Osteoblast (primary cell): Measurements from ENCODE around the gene SCYGR7. TPM values are rescaled to one million over a fixed set of nuclear protein-coding genes. Genes with fewer than 3 reads are reported as not detected.
"Not testable (repeated sequence)": the region's sequence is repeated elsewhere in the genome, so short reads cannot be mapped to it uniquely, and the experiment has no call there.

Experiments
- DNase-seq: peaks from one replicate; pipeline ENCODE4 v3.0.0; 2011; ENCODE audit warnings: low spot score, mixed read lengths; ENCODE audit not compliant: insufficient read length; ENCODE audit errors: missing footprints
- H2AFZ ChIP-seq: 2 replicates; pipeline ENCODE4 v1.6.0; 2011; ENCODE audit warnings: mild to moderate bottlenecking, low read length
- H3K27ac ChIP-seq: 2 replicates; pipeline ENCODE4 v1.5.1; 2011; ENCODE audit warnings: mild to moderate bottlenecking, low read depth, low read length, moderate library complexity
- H3K27me3 ChIP-seq: 2 replicates; pipeline ENCODE4 v1.6.0; 2012; ENCODE audit warnings: mild to moderate bottlenecking, control low read depth, inconsistent platforms, low read length, moderate library complexity; ENCODE audit not compliant: insufficient read depth
- H3K36me3 ChIP-seq: 2 replicates; pipeline ENCODE4 v1.5.1; 2011; ENCODE audit warnings: mild to moderate bottlenecking, low read length, control low read depth, moderate library complexity; ENCODE audit not compliant: insufficient read depth
- H3K4me1 ChIP-seq: 2 replicates; pipeline ENCODE4 v1.5.1; 2011; ENCODE audit warnings: mild to moderate bottlenecking, low read length, control low read depth, moderate library complexity; ENCODE audit not compliant: insufficient read depth
- H3K4me2 ChIP-seq: 2 replicates; pipeline ENCODE4 v1.6.0; 2011; ENCODE audit warnings: mild to moderate bottlenecking, low read length; ENCODE audit not compliant: insufficient read depth
- H3K4me3 ChIP-seq: fragments of 200-600 bp; sonication (generic); 3 replicates; pipeline ENCODE4 v1.5.1; 2012; ENCODE audit warnings: mild to moderate bottlenecking, low read length, inconsistent platforms; ENCODE audit not compliant: insufficient read depth
- H3K79me2 ChIP-seq: 2 replicates; pipeline ENCODE4 v1.6.0; 2012; ENCODE audit warnings: mild to moderate bottlenecking, low read length, control low read depth, inconsistent platforms; ENCODE audit not compliant: insufficient read depth
- H3K9me3 ChIP-seq: 2 replicates; pipeline ENCODE4 v1.5.1; 2011; ENCODE audit warnings: low read depth, low read length, control low read depth
- H4K20me1 ChIP-seq: 2 replicates; pipeline ENCODE4 v1.6.0; 2012; ENCODE audit warnings: mild to moderate bottlenecking, low read length, control low read depth; ENCODE audit not compliant: insufficient read depth
- total RNA-seq: library from RNA; depleted of rRNA; stranded (reverse); fragments of >200 nt; gene quantifications from 2 replicates; pipeline ENCODE4 v1.2.3, GENCODE V29; 2012
- TF ChIP-seq, protein P1 (sequence below): IDR thresholded peaks from 2 replicates; pipeline ENCODE4 v1.5.1; 2011; ENCODE audit warnings: mild to moderate bottlenecking, low read depth, low read length, moderate library complexity; ENCODE audit errors: extremely low read depth

SCYGR7 gene
- total RNA-seq, 1 donor = not detected

DNA sequence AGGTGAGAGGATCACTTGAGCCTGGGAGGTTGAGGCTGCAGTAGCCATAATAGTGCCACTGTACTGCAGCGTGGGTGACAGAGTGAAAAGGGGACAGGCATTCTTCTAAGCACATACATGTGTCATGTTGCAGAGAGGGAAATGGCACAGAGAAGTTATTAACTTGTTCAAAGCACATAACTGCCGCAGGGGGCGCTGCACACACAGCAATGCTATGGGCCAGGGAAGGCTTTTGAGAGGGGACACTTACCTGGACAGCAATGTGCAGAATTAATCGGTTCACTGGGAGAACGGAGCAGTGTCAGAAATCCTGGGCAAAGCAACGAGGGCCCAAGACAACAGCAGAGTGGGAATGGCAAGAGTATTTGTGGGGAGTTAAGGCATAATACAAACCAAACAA lies 19.9 kb downstream of the SCYGR7 start:
- Histone ChIP-seq H2AFZ (no peak overlapping the region), H4K20me1 (no peaks in the 10 kb centered on the region), H3K9me3 (no peaks in the 10 kb centered on the region), H3K4me1 (no peaks in the 10 kb centered on the region), H3K4me3 (no peak overlapping the region), H3K79me2 (no peaks in the 10 kb centered on the region), H3K27me3 (no peaks in the 10 kb centered on the region), H3K27ac (no peak overlapping the region), H3K4me2 (no peak overlapping the region), H3K36me3 (no peaks in the 10 kb centered on the region)
- no peak for DNase-seq
- TF ChIP-seq, protein P1, sequence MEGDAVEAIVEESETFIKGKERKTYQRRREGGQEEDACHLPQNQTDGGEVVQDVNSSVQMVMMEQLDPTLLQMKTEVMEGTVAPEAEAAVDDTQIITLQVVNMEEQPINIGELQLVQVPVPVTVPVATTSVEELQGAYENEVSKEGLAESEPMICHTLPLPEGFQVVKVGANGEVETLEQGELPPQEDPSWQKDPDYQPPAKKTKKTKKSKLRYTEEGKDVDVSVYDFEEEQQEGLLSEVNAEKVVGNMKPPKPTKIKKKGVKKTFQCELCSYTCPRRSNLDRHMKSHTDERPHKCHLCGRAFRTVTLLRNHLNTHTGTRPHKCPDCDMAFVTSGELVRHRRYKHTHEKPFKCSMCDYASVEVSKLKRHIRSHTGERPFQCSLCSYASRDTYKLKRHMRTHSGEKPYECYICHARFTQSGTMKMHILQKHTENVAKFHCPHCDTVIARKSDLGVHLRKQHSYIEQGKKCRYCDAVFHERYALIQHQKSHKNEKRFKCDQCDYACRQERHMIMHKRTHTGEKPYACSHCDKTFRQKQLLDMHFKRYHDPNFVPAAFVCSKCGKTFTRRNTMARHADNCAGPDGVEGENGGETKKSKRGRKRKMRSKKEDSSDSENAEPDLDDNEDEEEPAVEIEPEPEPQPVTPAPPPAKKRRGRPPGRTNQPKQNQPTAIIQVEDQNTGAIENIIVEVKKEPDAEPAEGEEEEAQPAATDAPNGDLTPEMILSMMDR = peak; percentile 48

DNA sequence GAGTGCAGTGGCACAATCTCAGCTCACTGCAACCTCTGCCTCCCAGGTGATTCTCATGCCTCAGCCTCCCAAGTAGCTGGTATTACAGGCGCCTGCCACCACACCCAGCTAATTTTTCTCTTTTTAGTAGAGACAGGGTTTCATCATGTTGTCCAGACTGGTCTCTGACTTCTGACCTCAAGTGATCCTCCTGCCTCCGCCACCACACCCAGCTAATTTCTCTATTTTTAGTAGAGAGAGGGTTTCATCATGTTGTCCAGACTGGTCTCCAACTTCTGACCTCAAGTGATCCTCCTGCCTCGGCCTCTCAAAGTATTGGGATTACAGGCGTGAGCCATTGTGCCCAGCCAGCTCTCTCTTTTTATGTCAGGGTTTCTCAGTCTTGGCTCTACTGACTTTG lies 28.1 kb downstream of the SCYGR7 start:
- H3K4me1 ChIP-seq, H3K36me3 ChIP-seq, H3K27ac ChIP-seq, H3K4me3 ChIP-seq, H3K79me2 ChIP-seq, H4K20me1 ChIP-seq, H3K27me3 ChIP-seq, DNase-seq, H2AFZ ChIP-seq, H3K9me3 ChIP-seq, H3K4me2 ChIP-seq: not testable (repeated sequence)

GRCh38 chr2:227759411-227760118 lies 31.4 kb downstream of the SCYGR7 start:
- no peak for DNase-seq
- no peak overlapping the region for H3K4me2 ChIP-seq
- no peaks in the 10 kb centered on the region for H3K27me3 ChIP-seq
- no peaks in the 10 kb centered on the region for H4K20me1 ChIP-seq
- H3K79me2 ChIP-seq = no peaks in the 10 kb centered on the region
- H3K4me1 ChIP-seq = no peaks in the 10 kb centered on the region
- no peaks in the 10 kb centered on the region for H3K36me3 ChIP-seq
- H2AFZ ChIP-seq = peak overlapping the region; percentile 5
- H3K27ac ChIP-seq = no peak overlapping the region
- TF ChIP-seq, protein P1 = no peak
- no peak overlapping the region for H3K4me3 ChIP-seq
- no peaks in the 10 kb centered on the region for H3K9me3 ChIP-seq

GRCh38 chr2:227761740-227762476 lies 33.8 kb downstream of the SCYGR7 start:
- Histone ChIP-seq H4K20me1 (no peaks in the 10 kb centered on the region), H3K4me1 (no peaks in the 10 kb centered on the region), H3K36me3 (no peaks in the 10 kb centered on the region), H3K4me3 (no peak overlapping the region), H3K4me2 (no peak overlapping the region), H3K27me3 (no peaks in the 10 kb centered on the region), H3K9me3 (no peaks in the 10 kb centered on the region), H3K27ac (no peak overlapping the region), H3K79me2 (no peaks in the 10 kb centered on the region), H2AFZ (no peak overlapping the region)
- DNase-seq = peak; percentile 73
- TF ChIP-seq, protein P1 = no peak
